HCT116 (cell line): ENCODE results near the gene KSR1. TPM values are rescaled to one million over a fixed set of nuclear protein-coding genes. Genes with fewer than 3 reads are reported as not detected.

Source experiments
- ATAC-seq: fragments of 200-7000 bp; cut with Tn5 transposase; 2 replicates; pipeline ENCODE4 v1.9.1; 2020; ENCODE audit warnings: mild to moderate bottlenecking, moderate library complexity
- BruUV-seq: library from RNA; stranded (reverse); fragments of 400-500 nt; replicated peaks from 2 replicates; lab custom pipeline; 2021; lab: Mats Ljungman, UMichigan
- CTCF ChIA-PET: fragments of 300-600 bp; sonication (Branson Sonifier 250); formaldehyde crosslinking; loops from one replicate; lab custom pipeline; 2021; ENCODE audit warnings: antibody characterized with exemption; lab: Charles Lee
- POLR2A ChIA-PET: fragments of 300-600, 350-600 bp; sonication (Branson Sonifier 250); formaldehyde crosslinking; loops from one replicate; lab custom pipeline; 2021; ENCODE audit warnings: antibody characterized with exemption; lab: Charles Lee
- RAD21 ChIA-PET, 2 experiments: fragments of 300-600 bp; sonication (Branson Sonifier 250); formaldehyde crosslinking; loops; one replicate each; lab custom pipeline; 2023; ENCODE audit warnings: low total read pairs in 2 of 2; ENCODE audit not compliant: uncharacterized antibody in 2 of 2, unreplicated experiment in 2 of 2, low non-redundant PET in 1 of 2; lab: Charles Lee
- DNase-seq: peaks from one replicate; pipeline ENCODE4 v3.0.0-alpha.2; 2010; ENCODE audit warnings: low read depth, low spot score
- H2AFZ ChIP-seq: fragments of 200-600 bp; shearing (Covaris generic), sonication (generic); 2 replicates; pipeline ENCODE4 v1.6.1; 2017; ENCODE audit warnings: low read depth, mixed run types, mixed read lengths, antibody characterized with exemption, low read length; ENCODE audit not compliant: poor library complexity, severe bottlenecking
- H3K27ac ChIP-seq: 2 replicates; pipeline ENCODE4 v1.5.1; 2012; ENCODE audit warnings: low read depth, low read length
- H3K27me3 ChIP-seq: fragments of 200-600 bp; sonication (generic); 2 replicates; pipeline ENCODE4 v1.6.1; 2016; ENCODE audit warnings: mixed run types, low read length, mixed read lengths; ENCODE audit not compliant: insufficient read depth
- H3K36me3 ChIP-seq, 2 experiments: fragments of 200-500 bp in 1 of 2; fragments of 200-600 bp in 1 of 2; sonication (Bioruptor generic) in 1 of 2; sonication (generic) in 1 of 2; 2 replicates each; pipeline versions ENCODE4 v1.5.1 to v1.6.1; 2014 to 2016; ENCODE audit warnings: low read length in 2 of 2, inconsistent platforms in 1 of 2, mixed read lengths in 1 of 2, mixed run types in 1 of 2; ENCODE audit not compliant: insufficient read depth in 2 of 2, control insufficient read depth in 1 of 2
- H3K4me1 ChIP-seq, 2 experiments: fragments of 200-600 bp in 1 of 2; sonication (generic) in 1 of 2; 2 replicates each; pipeline versions ENCODE4 v1.5.1 to v1.6.1; 2012 to 2017; ENCODE audit warnings: low read length in 2 of 2, inconsistent platforms in 1 of 2, mild to moderate bottlenecking in 1 of 2, mixed read lengths in 1 of 2, mixed run types in 1 of 2, moderate library complexity in 1 of 2; ENCODE audit not compliant: insufficient read depth in 2 of 2, control insufficient read depth in 1 of 2
- H3K4me2 ChIP-seq: fragments of 200-600 bp; sonication (generic); 2 replicates; pipeline ENCODE4 v1.6.1; 2017; ENCODE audit warnings: mixed run types, low read length, mixed read lengths
- H3K4me3 ChIP-seq, 2 experiments: fragments of 200-600 bp in 1 of 2; sonication (generic) in 1 of 2; replicated peaks in 1 of 2; 2 replicates each; pipeline ENCODE4 v1.5.1; 2011 to 2016; ENCODE audit warnings: low read length in 2 of 2, control low read depth in 1 of 2, low read depth in 1 of 2, mild to moderate bottlenecking in 1 of 2, mixed read lengths in 1 of 2, mixed run types in 1 of 2
- H3K79me2 ChIP-seq: fragments of 200-600 bp; sonication (generic); 2 replicates; pipeline ENCODE4 v1.6.1; 2017; ENCODE audit warnings: mild to moderate bottlenecking, mixed run types, low read length, moderate library complexity, mixed read lengths; ENCODE audit not compliant: insufficient read depth
- H3K9ac ChIP-seq: fragments of 200-600 bp; sonication (generic); 2 replicates; pipeline ENCODE4 v1.6.1; 2016; ENCODE audit warnings: low read length, mixed read lengths
- H3K9me2 ChIP-seq: fragments of 200-600 bp; sonication (generic), shearing (Covaris generic); 2 replicates; pipeline ENCODE4 v1.6.1; 2017; ENCODE audit warnings: mixed run types, mild to moderate bottlenecking, moderate library complexity; ENCODE audit not compliant: insufficient read depth
- H3K9me3 ChIP-seq, 2 experiments: fragments of 200-500 bp in 1 of 2; fragments of 200-600 bp in 1 of 2; sonication (Bioruptor generic) in 1 of 2; sonication (generic) in 1 of 2; 2 replicates each; pipeline ENCODE4 v1.6.1; 2014 to 2017; ENCODE audit warnings: low read length in 2 of 2, mixed read lengths in 2 of 2, inconsistent platforms in 1 of 2, low read depth in 1 of 2, mild to moderate bottlenecking in 1 of 2, mixed run types in 1 of 2, moderate library complexity in 1 of 2; ENCODE audit not compliant: control insufficient read depth in 1 of 2, insufficient read depth in 1 of 2
- H4K20me1 ChIP-seq: fragments of 200-600 bp; sonication (generic), shearing (Covaris generic); 2 replicates; pipeline ENCODE4 v1.6.1; 2017; ENCODE audit warnings: mixed run types, mild to moderate bottlenecking, moderate library complexity; ENCODE audit not compliant: insufficient read depth
- CBX3 ChIP-seq: IDR thresholded peaks from 2 replicates; pipeline ENCODE4 v1.6.1; 2012; ENCODE audit warnings: low read depth
- ELF1 ChIP-seq: IDR thresholded peaks from 2 replicates; pipeline ENCODE4 v1.6.1; 2012; ENCODE audit warnings: low read depth, borderline replicate concordance
- POLR2AphosphoS5 ChIP-seq: IDR thresholded peaks from 2 replicates; pipeline ENCODE4 v1.6.1; 2011; ENCODE audit warnings: mild to moderate bottlenecking, low read depth, low read length, moderate library complexity
- RAD21 ChIP-seq: IDR thresholded peaks from 2 replicates; pipeline ENCODE4 v1.6.1; 2012; ENCODE audit warnings: low read depth, mild to moderate bottlenecking
- SP1 ChIP-seq: IDR thresholded peaks from 2 replicates; pipeline ENCODE4 v1.6.1; 2012; ENCODE audit warnings: low read depth
- TCF7L2 ChIP-seq: IDR thresholded peaks from 2 replicates; pipeline ENCODE4 v1.7.0; 2011; ENCODE audit warnings: borderline replicate concordance, inconsistent platforms; ENCODE audit not compliant: insufficient read depth, insufficient read length; ENCODE audit errors: extremely low read depth
- ZNF274 ChIP-seq: fragments of 200-500 bp; sonication (Bioruptor generic); IDR thresholded peaks from 2 replicates; pipeline ENCODE4 v1.6.1; 2014; ENCODE audit warnings: mild to moderate bottlenecking, low read depth, low read length, inconsistent platforms
- intact Hi-C: fragments of 100-400 bp; cut with micrococcal nuclease; formaldehyde crosslinking; loops from 2 replicates; pipeline ENCODE4 v1.10.0; 2022
- total RNA-seq: library from RNA; stranded (reverse); gene quantifications from one replicate; pipeline ENCODE4 v1.2.1, GENCODE V29; 2021; ENCODE audit not compliant: unreplicated experiment
- TF ChIP-seq, protein P1 (sequence below): IDR thresholded peaks from 2 replicates; pipeline ENCODE4 v1.6.1; 2012
- TF ChIP-seq, protein P2 (sequence below), 3 experiments: fragments of 200-600 bp in 1 of 3; sonication (generic) in 1 of 3; IDR thresholded peaks in 2 of 3; conservative IDR thresholded peaks in 1 of 3; 2 replicates each; pipeline ENCODE4 v1.5.1; 2012 to 2017; ENCODE audit warnings: low read depth in 2 of 3, low read length in 2 of 3, antibody characterized with exemption in 1 of 3, borderline replicate concordance in 1 of 3, control low read depth in 1 of 3, mild to moderate bottlenecking in 1 of 3, mixed read lengths in 1 of 3, mixed run types in 1 of 3, moderate library complexity in 1 of 3; ENCODE audit not compliant: insufficient read depth in 1 of 3

KSR1 gene
- total RNA-seq, 1 experiment from 2014 or later, result 16.5 TPM

DNA sequence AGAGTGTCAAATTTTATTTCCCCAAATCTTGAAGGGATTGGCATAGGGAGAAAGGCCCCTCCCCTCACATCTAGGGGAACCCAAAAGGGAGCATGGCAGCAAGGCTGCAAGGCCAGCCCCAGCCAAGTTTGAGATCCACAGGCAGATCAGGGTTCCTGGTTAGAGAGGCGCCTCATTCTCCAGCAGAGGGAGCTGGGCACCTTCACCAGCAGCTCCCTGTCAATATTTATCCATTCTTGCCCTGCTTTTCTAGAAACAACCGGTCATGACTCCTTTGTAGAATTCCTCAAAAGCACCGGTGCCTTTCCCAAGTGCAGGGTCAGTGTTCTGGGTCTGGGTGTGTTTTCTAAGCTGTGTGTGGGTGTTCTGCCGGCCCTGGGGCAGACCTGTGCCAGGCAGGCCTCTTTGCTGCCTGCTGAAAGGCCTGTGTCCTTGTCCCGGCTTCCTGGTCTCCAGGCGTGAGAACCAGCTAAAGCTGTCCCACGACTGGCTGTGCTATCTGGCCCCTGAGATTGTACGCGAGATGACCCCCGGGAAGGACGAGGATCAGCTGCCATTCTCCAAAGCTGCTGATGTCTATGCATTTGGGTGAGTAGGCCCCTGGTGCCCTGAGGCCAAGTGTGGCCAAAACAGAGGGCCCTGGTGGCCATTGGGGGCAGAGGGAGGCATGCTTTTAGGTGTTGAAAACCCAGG lies 153.5 kb downstream of the KSR1 start:
- Histone ChIP-seq H3K9ac (no peak overlapping the region), H3K9me3 (no peaks in the 10 kb centered on the region), H4K20me1 (no peaks in the 10 kb centered on the region), H3K27me3 (no peaks in the 10 kb centered on the region), H3K27ac (no peak overlapping the region)
- DNase-seq, result no peak
- BruUV-seq, result no TSS peak
- intact Hi-C loops, result loop anchor here (1.0 to 5.0 kb wide), 2 partner anchors 42 to 273 kb away; no protein-coding TSS in a partner anchor
- TF ChIP-seq, protein P1, sequence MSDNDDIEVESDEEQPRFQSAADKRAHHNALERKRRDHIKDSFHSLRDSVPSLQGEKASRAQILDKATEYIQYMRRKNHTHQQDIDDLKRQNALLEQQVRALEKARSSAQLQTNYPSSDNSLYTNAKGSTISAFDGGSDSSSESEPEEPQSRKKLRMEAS, result no peak
- TF ChIP-seq SP1 (no peak), ZNF274 (no peak), RAD21 (peak; percentile 65)
- TF ChIP-seq, protein P2, sequence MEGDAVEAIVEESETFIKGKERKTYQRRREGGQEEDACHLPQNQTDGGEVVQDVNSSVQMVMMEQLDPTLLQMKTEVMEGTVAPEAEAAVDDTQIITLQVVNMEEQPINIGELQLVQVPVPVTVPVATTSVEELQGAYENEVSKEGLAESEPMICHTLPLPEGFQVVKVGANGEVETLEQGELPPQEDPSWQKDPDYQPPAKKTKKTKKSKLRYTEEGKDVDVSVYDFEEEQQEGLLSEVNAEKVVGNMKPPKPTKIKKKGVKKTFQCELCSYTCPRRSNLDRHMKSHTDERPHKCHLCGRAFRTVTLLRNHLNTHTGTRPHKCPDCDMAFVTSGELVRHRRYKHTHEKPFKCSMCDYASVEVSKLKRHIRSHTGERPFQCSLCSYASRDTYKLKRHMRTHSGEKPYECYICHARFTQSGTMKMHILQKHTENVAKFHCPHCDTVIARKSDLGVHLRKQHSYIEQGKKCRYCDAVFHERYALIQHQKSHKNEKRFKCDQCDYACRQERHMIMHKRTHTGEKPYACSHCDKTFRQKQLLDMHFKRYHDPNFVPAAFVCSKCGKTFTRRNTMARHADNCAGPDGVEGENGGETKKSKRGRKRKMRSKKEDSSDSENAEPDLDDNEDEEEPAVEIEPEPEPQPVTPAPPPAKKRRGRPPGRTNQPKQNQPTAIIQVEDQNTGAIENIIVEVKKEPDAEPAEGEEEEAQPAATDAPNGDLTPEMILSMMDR (IDR thresholded peaks at IDR 0.05 in 2 of 3, conservative IDR thresholded peaks at IDR 0.05 in 1 of 3; ENCODE audit: borderline replicate concordance in 1 of 3, insufficient read depth in 1 of 3, low read depth in 2 of 3, low read length in 2 of 3), result peak; percentile 53 to 61 (median 60); a peak in 5 of 6 replicates
- TF ChIP-seq, all 23 proteins: peak for 2
- Histone ChIP-seq H2AFZ (no peak overlapping the region), H3K79me2 (no peaks in the 10 kb centered on the region), H3K4me2 (no peak overlapping the region), H3K36me3 (no peaks in the 10 kb centered on the region), H3K4me3 (no peak overlapping the region), H3K4me1 (no peaks in the 10 kb centered on the region), H3K9me2 (no peaks in the 10 kb centered on the region)
- POLR2A ChIA-PET, result no interaction called here
- RAD21 ChIA-PET, result no interaction called here
- ATAC-seq, result peak; percentile 91
- CTCF ChIA-PET, result interaction anchor here (0.6 to 2.5 kb wide), 7 partner anchors 9 to 45 kb away, joined by 3 to 9 read pairs (median 4); no protein-coding TSS in a partner anchor

DNA sequence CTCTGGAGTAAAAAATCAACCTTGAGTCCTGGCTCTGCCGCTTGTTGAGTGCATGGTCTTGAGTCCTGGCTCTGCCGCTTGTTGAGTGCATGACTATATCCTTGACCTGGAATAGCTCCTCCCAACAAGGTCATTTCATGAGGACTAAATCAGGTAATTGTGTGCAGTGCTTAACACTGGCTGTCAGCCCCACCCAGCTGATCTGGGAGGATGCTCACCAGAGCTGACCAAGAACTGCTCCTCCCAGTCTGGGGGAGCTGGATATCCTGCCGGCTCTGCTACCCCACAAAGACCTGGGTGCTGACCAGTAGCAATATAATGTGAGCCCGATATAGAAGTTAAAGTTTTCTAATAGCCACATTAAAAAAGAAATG lies 154.0 kb downstream of the KSR1 start:
- H3K79me2 ChIP-seq, result no peaks in the 10 kb centered on the region
- TF ChIP-seq CBX3 (no peak), POLR2AphosphoS5 (no peak), TCF7L2 (no peak), ELF1 (no peak)
- TF ChIP-seq, protein P1, result no peak
- TF ChIP-seq, all 23 proteins: peak for 0
- Histone ChIP-seq H3K36me3 (no peaks in the 10 kb centered on the region; a peak in 1 of 4 replicates), H3K9me3 (no peaks in the 10 kb centered on the region), H4K20me1 (no peaks in the 10 kb centered on the region), H2AFZ (no peak overlapping the region), H3K4me1 (no peaks in the 10 kb centered on the region), H3K4me2 (no peak overlapping the region), H3K27me3 (no peaks in the 10 kb centered on the region), H3K27ac (no peak overlapping the region), H3K4me3 (no peak overlapping the region), H3K9me2 (no peaks in the 10 kb centered on the region), H3K9ac (no peak overlapping the region)
- ChIA-PET CTCF (interaction anchor here (1.3 to 2.5 kb wide), 5 partner anchors 11 to 44 kb away, joined by 3 to 9 read pairs (median 8); no protein-coding TSS in a partner anchor), POLR2A (no interaction called here), RAD21 (no interaction called here)
- intact Hi-C loops, result no loop called here
- no peak for DNase-seq
- no peak for ATAC-seq
- BruUV-seq, result no TSS peak
